Measurements from ENCODE around the gene CCDC157.

CCDC157 gene

GRCh38 chr22:30425616-30426387 lies 69.0 kb downstream of the CCDC157 start, which contains the start of gene MTFP1:
TSS of gene MTFP1 (plus strand) at chr22:30425768. CDS start at chr22:30425880, 112 bp downstream.
- Histone ChIP-seq H3K9me2 (replicated peaks; ENCODE audit: control insufficient read depth, low read length) (no peaks in the 10 kb centered on the region), H3F3A (ENCODE audit: control insufficient read depth, insufficient read depth) (peaks cover 15% of the 10 kb centered on the region), H3K27ac (ENCODE audit: low read depth, low read length) (peak within 1 kb of the TSS; percentile 67), H3K4me1 (ENCODE audit: control insufficient read depth, low read length) (peaks cover 41% of the 10 kb centered on the region), H3K9me3 (ENCODE audit: control insufficient read depth, insufficient read depth, low read length) (no peaks in the 10 kb centered on the region), H3K27me3 (ENCODE audit: control insufficient read depth, low read length) (no peaks in the 10 kb centered on the region), H3K4me2 (ENCODE audit: low read length) (peak within 1 kb of the TSS; percentile 99), H3K36me3 (ENCODE audit: control insufficient read depth, low read length) (peaks cover 64% of the 10 kb centered on the region), H3K4me3 (ENCODE audit: low read length) (peak within 1 kb of the TSS; percentile 95), H4K20me1 (ENCODE audit: control insufficient read depth, insufficient read depth, low read depth, low read length) (0 out of 2 replicates have a peak, but pooled peaks cover 10% of the 10 kb centered on the region), H3K79me2 (ENCODE audit: control insufficient read depth, low read length) (peaks cover 56% of the 10 kb centered on the region)
- TF ChIP-seq CTCF (IDR thresholded peaks at IDR 0.05; ENCODE audit: low read depth, low read length, poor library complexity, severe bottlenecking): no peak
- TF ChIP-seq EZH2phosphoT487 (IDR thresholded peaks at IDR 0.05; ENCODE audit: borderline replicate concordance, low read length): no peak

Measured in DOHH2 (cell line).